SU-DHL-6 (cell line): ENCODE measurements around the gene OXT.

Experiments used
- H2AFZ ChIP-seq: fragments of 200-600 bp; sonication (generic); 2 replicates; pipeline ENCODE4 v1.6.1; 2014; ENCODE audit warnings: low read depth, mild to moderate bottlenecking, moderate library complexity, mixed read lengths, antibody characterized with exemption, low read length; ENCODE audit not compliant: severe bottlenecking
- H3F3A ChIP-seq: fragments of 200-600 bp; shearing (Covaris generic); 2 replicates; pipeline ENCODE4 v1.6.0; 2016; ENCODE audit warnings: antibody characterized with exemption, mild to moderate bottlenecking; ENCODE audit not compliant: insufficient read depth
- H3K27ac ChIP-seq: fragments of 200-600 bp; sonication (generic); 2 replicates; pipeline ENCODE4 v1.5.1; 2016; ENCODE audit warnings: low read depth, mild to moderate bottlenecking, low read length, moderate library complexity, mixed read lengths
- H3K27me3 ChIP-seq: fragments of 200-600 bp; sonication (generic), shearing (Covaris generic); 2 replicates; pipeline ENCODE4 v1.6.0; 2014; ENCODE audit warnings: mild to moderate bottlenecking, low read length
- H3K36me3 ChIP-seq: fragments of 200-600 bp; sonication (generic); 2 replicates; pipeline ENCODE4 v1.6.1; 2014; ENCODE audit warnings: mild to moderate bottlenecking, low read length, mixed read lengths
- H3K4me2 ChIP-seq: fragments of 300-600, 200-600 bp; shearing (Covaris generic), sonication (generic); 2 replicates; pipeline ENCODE4 v1.6.0; 2014; ENCODE audit warnings: low read length, low read depth, mild to moderate bottlenecking; ENCODE audit not compliant: poor library complexity, severe bottlenecking
- H3K4me3 ChIP-seq: fragments of 200-600 bp; sonication (generic); 2 replicates; pipeline ENCODE4 v1.5.1; 2014; ENCODE audit warnings: antibody characterized with exemption, low read length, mild to moderate bottlenecking, mixed read lengths; ENCODE audit not compliant: insufficient read depth, poor library complexity, severe bottlenecking
- H3K79me2 ChIP-seq: fragments of 200-600 bp; sonication (generic); 2 replicates; pipeline ENCODE4 v1.6.1; 2014; ENCODE audit warnings: mild to moderate bottlenecking, low read length, moderate library complexity; ENCODE audit not compliant: insufficient read depth
- H3K9ac ChIP-seq: fragments of 200-600 bp; sonication (generic); 2 replicates; pipeline ENCODE4 v1.7.0; 2014; ENCODE audit warnings: mild to moderate bottlenecking, low read length
- H3K9me2 ChIP-seq: fragments of 200-600 bp; sonication (generic); replicated peaks from 2 replicates; pipeline ENCODE4 v1.6.1; 2014; ENCODE audit warnings: low read length; ENCODE audit not compliant: insufficient read depth
- H3K9me3 ChIP-seq: fragments of 200-600 bp; sonication (generic); 2 replicates; pipeline ENCODE4 v1.6.1; 2014; ENCODE audit warnings: low read length, mixed read lengths; ENCODE audit not compliant: insufficient read depth
- H4K20me1 ChIP-seq: fragments of 200-600 bp; sonication (generic); 2 replicates; pipeline ENCODE4 v1.6.1; 2014; ENCODE audit warnings: low read depth, mild to moderate bottlenecking, antibody characterized with exemption, low read length, moderate library complexity, mixed read lengths
- EZH2phosphoT487 ChIP-seq: fragments of 200-600 bp; sonication (generic), shearing (Covaris generic); conservative IDR thresholded peaks from 2 replicates; pipeline ENCODE4 v1.6.1; 2018; ENCODE audit warnings: mild to moderate bottlenecking, antibody characterized with exemption, low read length, moderate library complexity, mixed read lengths
- TF ChIP-seq, protein P1 (sequence below): fragments of 200-600 bp; sonication (generic); IDR thresholded peaks from one replicate; pipeline ENCODE4 v1.5.1; 2017; ENCODE audit warnings: antibody characterized with exemption, mild to moderate bottlenecking, low read length, moderate library complexity; ENCODE audit not compliant: insufficient read depth, poor library complexity, severe bottlenecking

OXT gene

DNA sequence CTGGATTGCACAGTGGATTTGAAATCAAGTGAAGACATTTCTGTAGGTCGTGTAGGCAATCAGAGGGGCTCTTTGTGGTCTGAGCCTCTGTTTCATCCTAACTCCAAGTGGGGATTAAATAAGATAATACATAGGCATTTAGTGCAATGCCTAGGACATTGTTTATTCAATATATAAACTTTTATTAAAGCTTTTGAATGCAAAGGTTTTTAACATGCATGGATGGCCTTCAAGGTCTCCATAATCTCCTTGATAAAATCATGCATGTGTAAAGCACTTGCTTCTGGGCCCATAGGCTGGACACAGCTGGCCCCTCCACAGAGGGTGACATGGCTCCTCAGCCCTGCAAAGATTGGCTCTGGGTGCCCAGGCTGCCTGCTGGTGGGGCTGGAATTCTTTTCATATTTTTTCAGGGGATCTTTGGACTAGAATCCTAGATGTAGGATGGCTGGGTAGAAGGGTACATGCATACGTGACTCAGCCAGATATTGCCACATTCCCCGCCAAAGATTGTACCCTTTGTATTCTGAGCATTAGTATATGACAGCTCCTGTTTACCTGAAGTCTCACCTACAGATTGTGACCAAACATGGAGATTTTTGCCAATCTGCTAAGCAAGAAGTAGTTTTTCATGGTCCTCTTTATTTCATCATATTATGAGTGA lies 32.1 kb downstream of the OXT start:
- H3K27ac ChIP-seq = no peak overlapping the region
- H4K20me1 ChIP-seq = no peaks in the 10 kb centered on the region
- no peaks in the 10 kb centered on the region for H3K36me3 ChIP-seq
- H3K9me3 ChIP-seq = no peaks in the 10 kb centered on the region
- no peak overlapping the region for H3K9ac ChIP-seq
- H3K79me2 ChIP-seq = no peaks in the 10 kb centered on the region
- no peak overlapping the region for H3K4me2 ChIP-seq
- H3F3A ChIP-seq = no peaks in the 10 kb centered on the region
- H2AFZ ChIP-seq = no peak overlapping the region
- no peaks in the 10 kb centered on the region for H3K27me3 ChIP-seq
- no peak overlapping the region for H3K4me3 ChIP-seq
- H3K9me2 ChIP-seq = no peaks in the 10 kb centered on the region
- no peak for TF ChIP-seq EZH2phosphoT487
- TF ChIP-seq, protein P1, sequence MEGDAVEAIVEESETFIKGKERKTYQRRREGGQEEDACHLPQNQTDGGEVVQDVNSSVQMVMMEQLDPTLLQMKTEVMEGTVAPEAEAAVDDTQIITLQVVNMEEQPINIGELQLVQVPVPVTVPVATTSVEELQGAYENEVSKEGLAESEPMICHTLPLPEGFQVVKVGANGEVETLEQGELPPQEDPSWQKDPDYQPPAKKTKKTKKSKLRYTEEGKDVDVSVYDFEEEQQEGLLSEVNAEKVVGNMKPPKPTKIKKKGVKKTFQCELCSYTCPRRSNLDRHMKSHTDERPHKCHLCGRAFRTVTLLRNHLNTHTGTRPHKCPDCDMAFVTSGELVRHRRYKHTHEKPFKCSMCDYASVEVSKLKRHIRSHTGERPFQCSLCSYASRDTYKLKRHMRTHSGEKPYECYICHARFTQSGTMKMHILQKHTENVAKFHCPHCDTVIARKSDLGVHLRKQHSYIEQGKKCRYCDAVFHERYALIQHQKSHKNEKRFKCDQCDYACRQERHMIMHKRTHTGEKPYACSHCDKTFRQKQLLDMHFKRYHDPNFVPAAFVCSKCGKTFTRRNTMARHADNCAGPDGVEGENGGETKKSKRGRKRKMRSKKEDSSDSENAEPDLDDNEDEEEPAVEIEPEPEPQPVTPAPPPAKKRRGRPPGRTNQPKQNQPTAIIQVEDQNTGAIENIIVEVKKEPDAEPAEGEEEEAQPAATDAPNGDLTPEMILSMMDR = no peak

DNA sequence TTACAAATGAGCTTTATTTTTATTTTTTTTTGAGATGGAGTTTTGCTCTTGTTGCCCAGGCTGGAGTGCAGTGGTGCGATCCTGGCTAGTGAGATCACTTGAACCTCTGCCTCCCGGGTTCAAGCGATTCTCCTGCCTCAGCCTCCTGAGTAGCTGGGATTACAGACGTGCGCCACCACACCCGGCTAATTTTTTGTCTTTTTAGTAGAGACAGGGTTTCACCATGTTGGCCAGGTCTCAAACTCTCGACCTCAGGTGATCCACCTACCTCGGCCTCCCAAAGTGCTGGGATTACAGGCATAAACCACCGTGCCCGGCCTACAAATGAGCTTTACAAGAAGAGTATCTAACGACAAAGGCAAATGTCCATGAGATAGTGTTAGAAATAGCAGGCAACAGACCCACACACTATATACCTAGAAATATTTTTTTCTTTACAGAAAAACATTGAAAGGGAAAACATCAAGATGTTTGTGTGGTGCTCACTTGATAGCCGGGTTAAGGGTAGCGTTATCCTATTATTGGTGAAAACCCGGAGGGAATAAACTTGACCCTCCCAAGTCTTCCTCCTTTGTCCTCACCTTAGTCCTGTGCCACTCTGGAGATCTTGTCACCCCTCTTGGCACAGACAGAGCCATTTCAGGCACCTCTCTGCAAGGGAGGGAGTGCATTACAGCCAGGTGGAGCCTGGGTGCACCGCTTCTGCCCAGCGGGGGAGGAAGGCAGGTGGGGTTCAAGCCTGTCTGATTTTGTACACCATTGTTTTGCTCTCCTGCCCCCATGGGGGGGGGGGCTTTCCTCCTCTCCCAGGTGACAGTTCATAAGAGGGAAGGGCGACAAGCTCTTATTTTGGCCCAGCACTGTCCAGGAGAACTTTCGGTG lies 34.1 kb downstream of the OXT start:
- no peak overlapping the region for H3K4me3 ChIP-seq
- H3F3A ChIP-seq = no peaks in the 10 kb centered on the region
- no peak overlapping the region for H3K27ac ChIP-seq
- H4K20me1 ChIP-seq = no peaks in the 10 kb centered on the region
- H3K9me2 ChIP-seq = no peaks in the 10 kb centered on the region
- H3K27me3 ChIP-seq = no peaks in the 10 kb centered on the region
- no peaks in the 10 kb centered on the region for H3K79me2 ChIP-seq
- no peak overlapping the region for H2AFZ ChIP-seq
- H3K4me2 ChIP-seq = no peak overlapping the region
- no peaks in the 10 kb centered on the region for H3K9me3 ChIP-seq
- TF ChIP-seq, protein P1 = no peak
- TF ChIP-seq EZH2phosphoT487 = no peak
- no peak overlapping the region for H3K9ac ChIP-seq
- no peaks in the 10 kb centered on the region for H3K36me3 ChIP-seq

DNA sequence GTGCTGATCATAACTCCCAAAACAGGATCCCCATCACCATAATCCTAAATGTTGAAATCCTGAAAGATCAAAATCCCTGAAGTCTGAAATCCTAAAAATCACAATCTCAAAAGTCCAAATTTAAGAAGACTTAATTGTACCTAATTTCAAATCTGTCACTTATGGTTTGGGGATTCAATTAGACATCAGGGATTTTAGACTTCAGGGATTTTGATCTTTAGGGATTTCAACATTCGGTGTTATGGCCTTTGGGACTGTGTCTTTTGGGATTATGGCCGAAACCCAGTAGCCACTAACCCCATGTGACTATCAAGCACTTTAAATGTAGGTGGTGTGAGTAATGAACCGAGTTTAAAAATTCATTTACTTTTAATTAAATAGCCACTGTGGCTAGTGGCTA lies 34.8 kb downstream of the OXT start:
- no peaks in the 10 kb centered on the region for H3K36me3 ChIP-seq
- no peak overlapping the region for H2AFZ ChIP-seq
- H3K79me2 ChIP-seq = no peaks in the 10 kb centered on the region
- no peaks in the 10 kb centered on the region for H3K9me3 ChIP-seq
- no peak overlapping the region for H3K4me2 ChIP-seq
- H3K27me3 ChIP-seq = no peaks in the 10 kb centered on the region
- H3K9ac ChIP-seq = no peak overlapping the region
- TF ChIP-seq EZH2phosphoT487 = no peak
- TF ChIP-seq, protein P1 = no peak
- H3K27ac ChIP-seq = no peak overlapping the region
- no peak overlapping the region for H3K4me3 ChIP-seq
- no peaks in the 10 kb centered on the region for H3F3A ChIP-seq
- no peaks in the 10 kb centered on the region for H4K20me1 ChIP-seq
- no peaks in the 10 kb centered on the region for H3K9me2 ChIP-seq
